Measurements from ENCODE around the gene KIF17.

KIF17 gene

DNA sequence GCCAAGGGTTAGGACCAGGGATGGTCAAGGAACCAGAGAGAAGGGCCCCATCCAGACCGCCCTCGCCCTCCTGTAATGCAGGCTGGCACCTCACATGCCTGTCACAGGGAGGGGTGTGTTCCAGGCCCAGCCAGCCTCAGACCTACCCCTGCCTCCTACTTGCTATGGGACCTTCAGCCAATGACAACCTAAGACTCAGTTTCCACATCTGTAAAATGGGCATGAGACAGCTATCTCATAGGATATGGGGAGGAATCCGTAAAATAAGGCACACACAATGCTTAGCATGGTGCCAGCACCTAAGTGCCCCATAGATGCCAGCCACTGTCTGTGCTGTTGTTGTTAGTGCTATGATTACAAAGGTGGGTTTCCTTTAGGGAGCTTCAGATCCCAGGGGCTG is 7.9 kb downstream of the KIF17 start:
- DNase-seq = no peak

DNA sequence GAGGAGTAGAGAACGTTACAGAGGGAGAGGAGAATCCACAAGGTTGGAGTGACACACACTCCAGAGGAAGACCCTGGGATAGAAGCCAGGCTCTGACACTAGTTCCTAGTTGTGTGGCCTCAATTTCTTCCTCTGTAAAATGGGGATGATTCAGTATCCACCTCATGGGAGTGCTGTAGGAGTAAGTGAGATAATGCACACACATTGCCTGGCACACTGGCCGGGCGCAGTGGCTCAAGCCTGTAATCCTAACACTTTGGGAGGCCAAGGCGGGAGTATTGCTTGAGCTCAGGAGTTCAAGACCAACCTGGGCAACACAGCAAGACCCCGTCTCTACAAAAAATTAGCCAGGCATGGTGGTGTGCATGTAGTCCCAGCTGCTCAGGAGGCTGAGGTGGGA is 8.9 kb downstream of the KIF17 start:
- no peak for DNase-seq

DNA sequence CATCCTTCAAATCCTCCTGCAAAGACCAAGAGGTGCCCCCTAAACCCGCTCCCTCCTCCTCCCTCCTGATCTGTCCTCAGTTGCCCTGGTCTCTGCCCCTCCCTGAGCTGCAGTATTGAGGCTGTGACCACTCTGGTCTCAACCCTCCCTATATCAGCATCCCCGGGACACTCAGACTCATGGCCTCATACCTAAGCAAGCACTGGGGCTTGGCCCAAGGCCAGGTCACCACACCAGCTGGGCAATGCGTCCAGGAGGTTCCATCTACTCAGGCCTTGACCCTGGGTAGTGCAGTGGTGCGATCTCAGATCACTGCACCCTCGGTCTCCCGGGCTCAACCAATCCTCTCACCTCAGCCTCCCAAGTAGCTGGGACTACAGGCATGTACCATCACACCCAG is 9.8 kb downstream of the KIF17 start:
- no peak for DNase-seq

DNA sequence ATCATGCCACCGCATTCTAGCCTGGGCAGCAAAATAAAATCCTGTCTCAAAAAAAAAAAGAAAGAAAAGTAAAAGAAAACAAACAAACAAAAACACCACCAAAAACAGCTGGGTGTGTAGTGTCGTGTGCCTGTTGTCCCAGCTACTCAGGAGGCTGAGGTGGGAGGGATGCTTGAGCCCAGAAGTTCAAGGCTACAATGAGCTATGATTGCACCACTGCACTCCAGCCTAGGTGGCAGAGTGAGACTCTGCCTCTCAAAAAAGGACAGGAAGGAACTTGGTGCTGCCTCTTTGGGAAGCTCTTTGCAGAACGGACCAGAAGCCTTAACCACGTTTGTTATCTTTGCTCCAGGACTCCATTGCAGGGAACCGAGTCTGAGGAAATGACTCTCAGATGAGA is 11.0 kb downstream of the KIF17 start:
- no peak for DNase-seq

DNA sequence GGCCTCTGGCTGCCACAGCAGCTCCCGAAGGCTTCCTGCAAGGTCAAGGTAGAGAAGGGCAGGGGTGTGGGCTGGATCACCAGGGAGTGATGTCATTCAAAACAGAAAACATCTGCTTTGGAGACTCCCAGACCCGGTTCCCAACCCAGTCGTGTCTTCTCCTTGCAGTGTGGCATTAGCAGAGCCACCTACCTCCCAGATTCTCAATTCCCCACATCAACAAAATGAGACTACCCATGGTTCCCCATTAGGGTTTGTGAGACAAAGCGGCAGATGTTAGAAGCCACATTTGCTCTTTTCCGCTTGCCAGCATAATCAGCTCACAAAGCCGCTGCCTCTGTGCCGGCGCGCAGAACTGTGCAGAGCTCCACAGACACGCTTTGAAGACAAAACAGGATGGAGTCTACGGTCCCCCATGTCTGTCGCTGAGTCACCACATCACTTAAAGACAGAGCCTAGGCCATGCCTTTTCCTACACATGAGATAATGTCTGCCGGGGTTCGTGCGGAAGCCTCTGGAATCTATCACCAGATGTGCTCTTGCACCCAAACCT is 12.5 kb downstream of the KIF17 start:
- DNase-seq = no peak

DNA sequence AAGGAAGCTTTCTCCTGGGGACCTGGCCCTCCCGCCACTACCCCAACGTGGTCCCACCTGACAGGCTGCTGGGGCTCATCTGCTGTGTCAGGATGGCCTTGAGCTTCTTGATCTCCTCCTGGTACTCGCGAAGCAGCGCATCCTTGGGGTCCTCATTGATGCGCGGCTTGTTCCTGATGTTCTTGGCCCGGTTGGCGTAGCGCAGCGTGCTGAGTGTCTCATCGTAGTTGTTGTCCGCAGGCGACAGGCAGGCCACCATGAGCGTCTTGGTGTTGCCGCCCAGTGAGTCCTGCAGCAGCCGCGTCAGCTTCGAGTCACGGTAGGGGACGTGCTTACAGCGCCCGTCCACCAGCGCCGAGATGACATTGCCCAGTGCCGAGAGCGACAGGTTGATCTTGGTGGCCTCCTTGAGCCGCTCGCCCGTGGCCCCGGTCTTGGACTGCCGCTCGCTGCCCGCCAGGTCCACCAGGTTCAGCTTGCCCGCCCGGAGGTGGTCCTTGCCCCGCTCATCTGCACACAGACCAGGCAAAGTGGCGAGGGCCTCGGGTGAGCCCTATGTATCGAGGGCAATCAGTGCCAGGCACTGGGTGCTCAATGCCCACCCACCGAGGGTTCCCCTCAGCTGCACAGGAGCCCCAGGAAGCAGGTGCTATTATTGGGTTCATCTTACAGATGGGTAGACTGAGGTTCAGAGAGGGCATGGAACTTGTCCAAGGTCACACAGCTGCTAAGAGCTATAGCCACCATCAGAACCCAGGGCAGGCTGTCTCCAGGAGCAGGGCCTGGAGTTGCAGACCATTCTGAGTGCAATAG is 13.2 kb downstream of the KIF17 start:
- DNase-seq = no peak

DNA sequence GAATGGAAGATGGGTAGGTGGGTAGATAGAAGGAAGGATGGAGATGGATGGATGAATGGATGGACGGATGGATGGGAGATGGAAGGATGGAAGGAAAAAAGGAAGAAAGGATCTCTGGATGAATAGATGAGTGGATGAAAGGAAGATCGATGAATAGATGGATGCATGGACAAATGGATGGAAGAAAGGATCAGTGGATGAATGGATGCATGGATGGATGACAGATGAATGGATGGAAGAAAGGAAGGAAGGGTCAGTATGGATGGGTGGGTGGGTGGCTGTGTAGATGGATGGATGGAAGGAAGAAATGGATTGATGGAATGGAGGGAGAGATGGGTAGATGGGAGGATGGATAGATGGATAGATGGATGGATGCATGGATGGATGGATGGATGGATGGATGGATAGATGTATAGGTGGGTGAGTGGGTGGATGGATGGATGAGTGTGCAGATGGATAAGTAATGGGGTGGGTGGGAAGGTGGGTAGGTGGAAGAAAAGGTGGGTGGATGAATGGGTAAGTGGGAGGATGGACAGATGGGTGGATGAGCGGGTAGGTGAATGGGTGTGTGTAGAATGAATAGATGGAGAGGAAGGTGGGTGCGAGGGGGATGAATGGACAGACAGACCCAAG is 14.6 kb downstream of the KIF17 start:
- DNase-seq = no peak

DNA sequence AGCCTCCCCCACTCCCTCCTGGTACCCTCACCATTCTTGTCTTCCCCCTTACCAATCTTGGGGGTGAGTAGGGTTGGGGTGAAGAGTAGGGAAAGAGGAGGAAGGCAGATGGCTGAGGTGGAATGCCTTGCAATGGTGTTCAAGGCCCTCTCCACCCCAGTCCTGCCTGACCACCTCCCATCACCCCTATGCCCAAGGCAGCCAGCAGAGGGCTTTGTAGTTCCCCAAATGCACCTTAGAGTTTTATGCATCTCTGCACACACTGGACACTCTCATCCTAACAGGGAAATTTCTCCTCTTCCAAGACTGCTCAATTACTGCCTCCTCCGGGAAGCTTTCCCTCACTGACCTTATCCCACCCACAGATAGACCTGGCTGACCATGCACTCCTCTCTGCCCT is 15.4 kb downstream of the KIF17 start:
- peak; percentile 33 for DNase-seq

DNA sequence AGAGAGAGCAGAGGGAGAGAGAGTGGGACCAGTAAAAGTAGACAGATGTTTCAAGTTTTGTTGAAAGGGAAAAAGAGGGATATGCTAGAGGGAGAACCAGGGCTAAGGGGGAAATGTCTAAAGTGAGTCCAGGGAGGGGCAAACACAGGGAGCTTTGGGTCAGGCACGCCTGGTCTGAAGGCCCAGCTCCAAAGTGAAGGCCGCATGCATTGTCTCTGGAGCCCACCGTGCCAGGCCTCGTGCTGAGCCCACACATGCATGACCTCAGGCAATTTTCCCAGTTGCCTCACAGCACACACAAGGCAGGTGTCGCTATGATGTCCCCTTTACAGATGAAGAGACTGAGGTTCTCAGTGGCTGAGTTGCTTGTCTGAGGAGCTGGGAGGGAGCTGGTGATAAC is 16.0 kb downstream of the KIF17 start:
- DNase-seq = no peak

DNA sequence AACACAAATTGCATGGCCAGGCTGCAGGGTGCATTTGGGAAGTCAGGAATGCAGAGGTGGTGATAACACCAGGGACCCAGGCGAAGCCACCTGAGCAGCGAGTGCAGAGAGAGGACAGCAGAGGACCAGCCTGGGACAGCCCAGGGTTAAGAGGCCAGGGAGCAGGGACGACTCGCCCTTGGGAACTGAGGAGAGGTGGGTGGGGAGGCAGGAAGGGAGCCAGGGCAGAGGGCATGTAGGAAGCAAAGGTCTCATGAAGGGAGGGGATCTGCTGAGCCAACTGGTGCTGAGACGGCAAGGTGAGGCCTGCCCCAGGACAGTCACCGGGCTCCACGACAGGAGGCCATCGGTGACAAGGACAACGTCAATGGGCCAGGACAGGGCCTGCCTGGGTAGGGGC is 16.4 kb downstream of the KIF17 start:
- DNase-seq = no peak

DNA sequence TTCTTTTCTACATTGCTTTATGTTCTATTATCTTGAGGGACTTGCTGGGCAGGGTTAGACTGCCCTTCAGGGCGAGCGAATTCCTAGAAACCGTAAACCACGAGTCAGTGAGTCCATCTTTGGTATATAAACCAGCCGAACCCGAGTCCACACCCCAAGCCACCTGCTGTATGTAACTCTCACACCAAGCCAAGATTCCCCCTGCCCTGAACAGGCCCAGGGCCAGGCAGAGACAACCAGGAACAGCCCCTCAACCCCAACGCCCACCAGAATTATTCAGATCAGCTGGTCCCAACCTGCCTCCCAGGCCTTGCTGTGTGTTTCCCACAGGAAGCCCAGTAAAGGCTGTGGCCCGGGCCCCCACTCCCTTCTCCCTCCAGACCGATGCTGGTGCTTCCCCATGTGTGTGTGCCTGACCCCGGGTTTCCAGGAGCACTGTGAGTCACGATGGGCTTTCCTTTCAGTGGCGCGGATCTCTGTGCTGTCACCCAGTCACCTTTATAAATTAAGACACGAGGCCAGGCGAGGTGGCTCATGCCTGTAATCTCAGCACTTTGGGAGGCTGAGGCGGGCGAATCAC is 17.1 kb downstream of the KIF17 start:
- no peak for DNase-seq

DNA sequence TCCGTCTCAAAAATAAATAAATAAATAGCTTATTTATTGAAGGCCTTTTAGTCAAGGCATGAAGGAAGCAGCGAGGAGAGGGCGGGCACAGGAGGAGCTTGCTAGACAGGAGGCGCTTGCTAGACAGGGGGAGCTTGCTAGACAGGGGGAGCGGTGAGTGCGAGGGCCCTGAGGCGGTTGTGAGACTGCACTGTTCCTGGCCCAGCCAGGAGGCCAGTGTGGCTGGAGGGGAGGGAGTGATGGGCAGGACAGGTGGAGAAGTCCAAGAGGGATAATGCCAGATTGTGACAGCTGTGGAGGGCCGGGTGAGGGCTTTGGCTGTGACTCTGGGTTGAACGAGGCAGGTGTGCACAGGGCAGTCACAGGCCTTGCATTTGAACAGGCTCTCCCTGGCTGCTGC is 18.2 kb downstream of the KIF17 start:
- no peak for DNase-seq

DNA sequence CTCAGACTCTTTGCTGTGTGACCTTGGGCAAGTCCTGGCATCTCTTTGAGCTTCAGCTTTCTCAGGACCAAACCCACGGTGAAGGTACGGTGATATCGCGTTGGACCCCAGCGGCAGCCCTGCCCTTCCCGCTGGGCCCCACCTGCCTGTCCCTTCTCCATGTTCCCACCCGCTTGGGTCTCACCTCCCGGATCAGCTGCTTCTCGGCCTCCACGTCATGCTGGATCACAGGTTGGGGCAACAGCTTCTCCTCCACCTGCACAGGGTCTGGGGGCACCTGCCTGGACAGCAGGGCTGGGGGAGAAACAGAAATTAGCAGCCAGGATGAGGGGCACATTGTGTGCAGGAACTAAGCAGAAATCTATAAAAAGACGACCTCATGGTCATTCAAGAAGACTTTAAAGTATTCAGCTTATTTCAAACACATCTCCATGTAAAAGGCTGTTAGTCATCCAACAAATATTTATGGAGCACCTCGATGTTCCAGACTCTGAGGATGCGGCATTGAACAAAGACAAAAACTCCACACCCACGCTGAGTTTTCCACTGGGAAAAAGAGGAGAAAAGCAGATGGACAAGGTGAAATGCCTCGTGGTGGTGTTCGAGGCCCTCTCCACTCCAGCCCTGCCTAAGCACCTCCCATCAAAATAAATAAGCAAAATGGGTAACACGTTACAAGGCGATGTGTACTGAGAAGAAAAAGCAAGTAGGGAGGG is 19.5 kb downstream of the KIF17 start:
- no peak for DNase-seq

DNA sequence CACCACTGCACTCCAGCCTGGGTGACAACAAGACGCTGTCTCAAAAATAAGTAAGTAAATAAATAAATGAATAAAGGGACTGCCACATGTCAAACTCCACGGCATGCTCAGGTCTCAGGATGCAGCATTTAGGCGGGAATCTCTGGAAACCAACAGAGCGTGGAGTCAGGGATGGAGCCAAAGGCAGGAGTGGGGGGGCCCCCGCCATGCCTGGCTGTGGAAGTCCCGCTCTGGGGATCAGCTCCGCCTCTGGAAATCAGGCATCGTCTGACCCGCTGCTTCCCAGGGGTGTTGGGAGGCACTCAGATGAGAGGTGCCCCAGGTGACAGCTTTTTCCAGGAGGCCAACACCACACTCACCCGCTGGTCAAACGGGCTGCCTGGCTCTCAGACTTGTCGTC is 20.2 kb downstream of the KIF17 start:
- no peak for DNase-seq

DNA sequence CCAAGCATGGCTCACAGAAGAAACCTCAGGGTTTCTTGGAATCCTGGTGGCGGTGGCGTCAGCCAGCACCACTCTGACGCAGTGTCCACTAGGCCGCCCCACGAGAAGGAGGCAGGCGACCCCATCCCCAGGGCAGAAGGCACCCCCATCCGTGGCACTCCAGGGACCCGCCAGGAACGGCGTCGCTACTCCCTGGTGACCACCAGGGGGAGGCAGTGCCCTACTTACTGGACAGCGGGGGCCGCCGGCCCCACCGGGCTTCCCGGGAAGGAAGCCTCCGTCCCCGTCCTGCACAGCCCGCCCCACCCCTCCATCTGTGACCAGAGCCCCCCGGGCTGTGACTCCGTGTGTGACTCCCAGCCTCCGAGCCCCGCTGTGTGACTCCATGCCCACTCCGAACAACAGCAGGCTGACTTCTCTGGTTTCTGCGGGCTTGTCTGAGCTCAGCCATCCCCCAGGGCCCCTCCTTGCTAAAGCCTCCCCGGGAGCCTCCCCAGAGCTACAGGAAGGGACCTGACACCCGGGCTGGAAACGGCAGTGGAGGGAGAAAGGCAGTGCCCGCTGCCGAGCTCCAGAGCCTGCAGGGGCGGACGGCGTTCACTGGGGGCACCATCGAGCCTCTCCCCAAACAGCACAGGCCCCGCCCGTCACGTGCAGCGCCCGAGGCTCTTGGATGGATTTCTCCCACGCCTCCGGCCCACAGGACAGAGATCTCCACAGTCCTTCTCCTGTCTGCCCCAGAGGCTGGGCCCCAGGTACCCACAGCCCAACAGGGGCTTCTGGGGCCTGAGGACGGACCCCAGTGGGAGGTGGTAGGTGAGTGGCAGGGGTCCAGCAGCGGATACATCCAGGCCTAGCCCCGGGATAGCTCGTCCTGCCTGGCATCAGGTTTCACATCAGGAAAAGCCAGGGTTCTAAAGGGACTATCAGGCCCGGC is 21.1 kb downstream of the KIF17 start:
- peak; percentile 77 for DNase-seq

DNA sequence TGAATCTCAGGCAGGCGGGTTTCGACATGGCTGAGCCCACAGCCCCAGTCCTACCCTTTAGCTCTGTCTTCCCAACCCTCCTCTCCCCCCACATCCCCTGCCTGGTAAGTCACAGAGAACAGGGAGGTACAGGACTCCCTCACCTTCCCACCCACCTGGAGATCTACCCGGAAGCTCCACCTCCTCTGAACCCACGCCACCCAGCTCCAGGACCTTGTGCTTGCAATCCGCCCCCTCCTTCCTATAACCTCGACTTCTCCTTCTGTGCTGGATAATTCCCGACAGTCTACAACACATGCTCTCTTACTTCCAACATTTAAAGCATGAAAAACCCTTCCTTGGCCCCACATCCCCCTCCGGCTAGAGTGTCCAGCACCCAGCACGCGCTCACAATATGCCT is 22.3 kb downstream of the KIF17 start:
- DNase-seq = no peak

DNA sequence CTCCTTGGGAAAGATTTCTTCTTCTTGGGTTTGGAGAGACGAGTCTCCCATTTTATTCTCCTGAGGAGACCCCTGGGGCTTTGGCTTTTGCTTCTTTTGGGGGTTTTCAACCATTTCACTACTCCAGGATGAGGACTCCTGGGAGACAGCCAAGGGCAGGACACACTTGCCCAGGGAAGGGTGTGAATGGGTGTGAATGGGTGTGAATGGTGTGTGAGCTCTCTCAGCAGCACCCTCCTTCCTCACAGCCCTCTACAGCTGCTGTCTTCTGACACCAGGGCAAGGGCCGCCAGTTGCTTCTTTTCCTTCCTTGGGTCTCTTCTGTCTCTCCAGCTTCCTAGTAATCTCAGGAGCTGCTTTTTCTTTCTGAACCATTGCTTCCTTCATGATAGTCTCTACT is 24.2 kb downstream of the KIF17 start:
- no peak for DNase-seq

DNA sequence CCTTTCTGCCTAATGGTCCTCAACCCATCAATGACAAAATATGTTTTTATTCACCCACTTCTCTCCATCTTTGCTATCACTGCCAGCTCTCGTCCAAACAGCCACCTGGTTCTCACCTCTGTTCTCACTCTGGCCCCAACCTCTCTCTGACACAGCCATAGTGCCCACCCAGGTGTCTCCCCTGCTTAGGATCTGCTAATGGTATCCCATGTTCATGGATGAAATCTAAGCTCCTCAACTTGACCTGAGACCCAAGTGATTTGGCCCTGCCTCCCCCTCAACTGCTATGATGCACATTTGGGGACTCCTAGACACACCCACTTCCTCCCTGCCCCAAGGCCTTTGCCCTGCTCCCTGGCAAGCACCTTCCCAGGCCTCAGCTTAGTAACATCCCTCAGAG is 25.9 kb downstream of the KIF17 start:
- DNase-seq = no peak

DNA sequence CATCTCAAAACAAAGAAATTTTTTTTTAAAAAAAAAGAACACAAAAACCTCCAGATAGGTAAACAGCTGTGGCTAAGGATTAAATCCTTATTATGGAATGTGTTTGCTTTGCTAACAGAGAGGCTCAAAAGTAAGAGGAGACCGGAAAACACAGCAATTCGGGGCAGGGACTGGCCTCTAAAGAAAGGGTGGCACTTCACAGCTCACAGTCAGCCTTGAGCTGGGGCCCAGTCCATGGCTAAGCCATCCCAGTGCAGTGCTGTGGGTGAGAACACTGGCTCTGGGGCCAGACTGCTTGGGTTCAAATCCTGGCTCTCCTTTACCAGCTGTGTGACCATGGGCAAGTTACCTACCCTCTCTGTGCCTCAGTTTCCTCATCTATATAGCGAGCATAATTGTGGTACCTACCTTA is 28.2 kb downstream of the KIF17 start:
- DNase-seq = no peak

DNA sequence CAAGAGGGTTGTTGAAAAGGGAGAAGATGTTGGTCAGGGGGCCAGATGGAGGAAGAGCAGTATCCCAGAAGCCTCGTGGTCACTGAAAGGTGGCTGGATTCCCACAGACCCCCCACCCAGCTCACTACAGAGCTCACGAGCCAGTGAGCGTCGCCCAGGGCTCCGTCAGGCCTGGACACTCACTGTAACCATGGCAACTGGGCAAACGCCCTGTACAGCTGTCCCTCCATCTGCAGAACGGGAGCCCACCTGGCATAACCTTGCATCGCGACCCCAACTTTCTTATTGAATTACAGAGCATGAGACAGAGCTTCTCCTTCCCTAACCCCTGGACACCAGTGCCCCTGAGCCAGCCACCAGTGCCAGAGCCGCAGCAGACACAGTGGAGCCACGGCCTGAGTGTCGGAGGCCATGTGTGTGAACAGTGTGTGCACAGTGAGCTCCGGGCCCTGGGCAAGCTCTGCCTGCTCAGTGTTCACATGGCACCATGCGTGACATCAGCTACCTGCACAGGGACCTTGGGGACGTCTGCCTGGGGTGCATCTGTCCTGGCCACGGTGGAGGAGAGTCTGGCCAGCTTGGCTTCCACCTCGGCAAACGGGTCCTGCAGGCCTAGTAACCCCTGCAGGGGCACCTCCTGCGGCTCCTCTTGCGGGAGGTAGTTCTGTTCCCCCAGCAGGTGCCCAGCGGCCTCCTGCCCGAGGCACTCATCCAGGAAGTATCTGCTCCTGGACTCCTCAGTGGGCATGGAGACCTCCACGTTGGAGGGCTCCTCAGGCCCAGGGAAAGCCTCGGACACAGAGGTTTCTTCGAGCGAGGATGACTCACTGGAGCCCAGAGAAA is 30.7 kb downstream of the KIF17 start:
- no peak for DNase-seq

DNA sequence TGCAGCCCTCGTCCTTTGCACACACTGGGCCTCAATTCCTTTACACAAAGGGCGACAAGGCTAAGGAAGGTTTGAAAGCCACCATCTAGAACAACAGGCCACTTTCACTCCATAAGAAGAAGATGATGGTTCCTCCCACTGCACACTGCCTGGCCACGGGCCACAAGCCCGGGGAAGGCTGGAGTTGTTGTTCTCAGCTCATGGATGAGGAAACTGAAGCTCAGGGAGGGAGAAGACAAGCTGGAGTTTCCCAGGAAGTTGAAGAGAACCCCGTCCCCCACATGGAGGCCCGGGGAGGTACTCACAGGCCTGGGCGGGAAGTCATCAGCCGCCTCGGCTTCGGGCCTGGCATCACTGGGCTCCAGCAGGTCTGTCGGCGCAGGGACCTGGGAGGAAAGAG is 32.1 kb downstream of the KIF17 start:
- DNase-seq = no peak

All from 8988T (cell line).